A549 (cell line): ENCODE data around the gene DLL4. TPM values are rescaled to one million over a fixed set of nuclear protein-coding genes. Genes with fewer than 3 reads are reported as not detected.

Experiments
- ATAC-seq, 2 experiments: fragments of 200-7000 bp in 1 of 2; fragments of >200 bp in 1 of 2; cut with Nextera tagmentation in 1 of 2; cut with Tn5 transposase in 1 of 2; 3 replicates each; pipeline versions ENCODE4 v1.8.0 to v1.9.1; 2018 to 2020; ENCODE audit warnings: mild to moderate bottlenecking in 1 of 2, moderate library complexity in 1 of 2
- CTCF ChIA-PET: fragments of 300-600 bp; sonication (Branson Sonifier 250); formaldehyde crosslinking; extraction: SDS; loops from one replicate; lab custom pipeline; 2021; ENCODE audit warnings: antibody characterized with exemption, inconsistent platforms; lab: Yijun Ruan, JAX
- POLR2A ChIA-PET: fragments of 350-600 bp; formaldehyde crosslinking; extraction: SDS; loops from one replicate; lab custom pipeline; 2021; ENCODE audit warnings: antibody characterized with exemption, inconsistent platforms; lab: Yijun Ruan, JAX
- DNase-seq, 2 experiments: peaks; one replicate each; pipeline versions ENCODE4 v3.0.0 to v3.0.0-alpha.2; 2011 to 2016; ENCODE audit warnings: low read depth in 1 of 2, low spot score in 1 of 2
- FAIRE-seq: peaks from 2 replicates; lab custom pipeline; 2011; peaks lifted over from hg19 to GRCh38; lab: Jason Lieb, UNC
- H3K27ac ChIP-seq, 2 experiments: fragments of >200 bp; sonication (Bioruptor Twin); formaldehyde crosslinking; 3 replicates each; pipeline ENCODE4 v1.5.1; 2016 to 2017
- H3K4me1 ChIP-seq: fragments of >200 bp; sonication (Bioruptor Twin); formaldehyde crosslinking; 3 replicates; pipeline ENCODE4 v1.6.1; 2016
- H3K4me2 ChIP-seq: fragments of >200 bp; sonication (Bioruptor Twin); formaldehyde crosslinking; 3 replicates; pipeline ENCODE4 v1.6.1; 2016
- H3K4me3 ChIP-seq: fragments of >200 bp; sonication (Bioruptor Twin); formaldehyde crosslinking; 3 replicates; pipeline ENCODE4 v1.5.1; 2016
- H3K9me3 ChIP-seq: fragments of >200 bp; sonication (Bioruptor Twin); formaldehyde crosslinking; 3 replicates; pipeline ENCODE4 v1.6.1; 2016
- BCL3 ChIP-seq: fragments of >200 bp; sonication (Bioruptor Twin); formaldehyde crosslinking; IDR thresholded peaks from 3 replicates; pipeline ENCODE4 v1.6.1; 2016
- E2F6 ChIP-seq: IDR thresholded peaks from 2 replicates; pipeline ENCODE4 v1.6.1; 2012; ENCODE audit warnings: low read depth, borderline replicate concordance
- FOXS1 ChIP-seq: fragments of 250-450 bp; sonication (Bioruptor Pico); IDR thresholded peaks from 2 replicates; pipeline ENCODE4 v1.5.0; 2020; ENCODE audit warnings: mild to moderate bottlenecking, moderate library complexity
- GATA3 ChIP-seq: IDR thresholded peaks from 2 replicates; pipeline ENCODE4 v1.6.1; 2012; ENCODE audit warnings: borderline replicate concordance
- HDAC2 ChIP-seq: fragments of 200-600 bp; sonication (generic); IDR thresholded peaks from 2 replicates; pipeline ENCODE4 v1.6.1; 2016
- HMGXB4 ChIP-seq: fragments of 250-450 bp; sonication (Bioruptor Pico); IDR thresholded peaks from 2 replicates; pipeline ENCODE4 v1.5.0; 2021; ENCODE audit warnings: mild to moderate bottlenecking, moderate library complexity, borderline replicate concordance
- JUN ChIP-seq, 2 experiments: fragments of >200 bp; sonication (Bioruptor Twin); formaldehyde crosslinking; IDR thresholded peaks; 2 replicates in 1 of 2; 3 replicates in 1 of 2; pipeline ENCODE4 v1.6.1; 2016 to 2017
- JUNB ChIP-seq: fragments of >200 bp; sonication (Bioruptor Twin); formaldehyde crosslinking; IDR thresholded peaks from 2 replicates; pipeline ENCODE4 v1.6.1; 2016
- MAFK ChIP-seq: fragments of 450-650 bp; IDR thresholded peaks from 2 replicates; pipeline ENCODE4 v1.6.1; 2014; ENCODE audit not compliant: partially characterized antibody
- MAX ChIP-seq: IDR thresholded peaks from 2 replicates; pipeline ENCODE4 v1.6.1; 2012
- MYC ChIP-seq: IDR thresholded peaks from 2 replicates; pipeline ENCODE4 v1.6.1; 2012; ENCODE audit warnings: mild to moderate bottlenecking, inconsistent platforms, low read length, improper control_type of control experiment, borderline replicate concordance
- NFE2L2 ChIP-seq: fragments of 150-350 bp; conservative IDR thresholded peaks from 2 replicates; pipeline ENCODE4 v1.6.1; 2014; ENCODE audit warnings: low read length
- POLR2A ChIP-seq: IDR thresholded peaks from 2 replicates; pipeline ENCODE4 v1.6.1; 2012; ENCODE audit warnings: mild to moderate bottlenecking, low read length
- POLR2AphosphoS2 ChIP-seq: conservative IDR thresholded peaks from 2 replicates; pipeline ENCODE4 v1.6.1; 2012; ENCODE audit warnings: low read length, improper control_type of control experiment, inconsistent platforms
- RFX5 ChIP-seq: fragments of 450-650 bp; IDR thresholded peaks from 2 replicates; pipeline ENCODE4 v1.7.1; 2014; ENCODE audit warnings: antibody characterized with exemption, mild to moderate bottlenecking, moderate library complexity
- SREBF2 ChIP-seq: fragments of 450-650 bp; IDR thresholded peaks from 2 replicates; pipeline ENCODE4 v1.6.1; 2014; ENCODE audit warnings: mild to moderate bottlenecking, moderate library complexity
- TFCP2L1 ChIP-seq: fragments of 250-450 bp; sonication (Bioruptor Pico); IDR thresholded peaks from 2 replicates; pipeline ENCODE4 v1.5.0; 2021; ENCODE audit warnings: mild to moderate bottlenecking
- TP53 ChIP-seq: fragments of 250-450 bp; sonication (Bioruptor Pico); IDR thresholded peaks from 2 replicates; pipeline ENCODE4 v1.5.0; 2021; ENCODE audit warnings: mild to moderate bottlenecking, moderate library complexity
- ZFP36 ChIP-seq: fragments of 450-650 bp; IDR thresholded peaks from 2 replicates; pipeline ENCODE4 v1.6.1; 2014; ENCODE audit warnings: borderline replicate concordance; ENCODE audit not compliant: partially characterized antibody
- ZSCAN20 ChIP-seq: fragments of 250-450 bp; sonication (Bioruptor Pico); IDR thresholded peaks from 2 replicates; pipeline ENCODE4 v1.8.0; 2022; ENCODE audit warnings: mild to moderate bottlenecking, moderate library complexity
- WGBS: methylation state at CpG from one replicate; pipeline ENCODE4 v1.1.6; 2017; ENCODE audit errors: missing lambda C conversion rate; 5-methylcytosine and 5-hydroxymethylcytosine counted together
- polyA minus RNA-seq: library from RNA; depleted of rRNA, polyadenylated mRNA; stranded (reverse); fragments of >200 nt; gene quantifications from 2 replicates; pipeline ENCODE4 v1.2.3, GENCODE V29; 2011; rRNA and poly(A)+ RNA removed
- polyA plus RNA-seq, 4 experiments: library from polyadenylated mRNA; depleted of rRNA in 3 of 4; stranded (reverse); fragments of >200 nt; fragmentation: RNase III in 1 of 4; extraction: RNeasy Plus Mini Kit Qiagen cat#74134 plus additional on column Dnase treatment in 1 of 4; gene quantifications; 2 replicates in 3 of 4; 3 replicates in 1 of 4; pipeline ENCODE4 v1.2.3, GENCODE V29; 2011 to 2017

DLL4 gene
- polyA plus RNA-seq (2011; rRNA removed): 0.09 and 0.16 TPM in 2 replicates
- 0.16 and 0.21 TPM in 2 replicates for polyA plus RNA-seq (2012; cell fraction: cytosol; rRNA removed)
- 0.54 and 0.61 TPM in 2 replicates for polyA plus RNA-seq (2012; cell fraction: nucleus; rRNA removed)
- 0.09 to 0.28 TPM (median 0.13 TPM) in 3 replicates for polyA plus RNA-seq (2017; fragmentation: RNase III; extraction: RNeasy Plus Mini Kit Qiagen cat#74134 plus additional on column Dnase treatment)
- 0.21 and 0.24 TPM in 2 replicates for polyA minus RNA-seq

GRCh38 chr15:40928821-40929659, at the start of gene DLL4:
TSS of gene DLL4 (plus strand) at chr15:40929340. CDS start at chr15:40929669, 329 bp downstream.
- CTCF ChIA-PET: interaction anchor here (0.6 to 6.8 kb wide), 10 partner anchors 10 to 256 kb away, joined by 3 to 70 read pairs (median 13); no protein-coding TSS in a partner anchor

DNA sequence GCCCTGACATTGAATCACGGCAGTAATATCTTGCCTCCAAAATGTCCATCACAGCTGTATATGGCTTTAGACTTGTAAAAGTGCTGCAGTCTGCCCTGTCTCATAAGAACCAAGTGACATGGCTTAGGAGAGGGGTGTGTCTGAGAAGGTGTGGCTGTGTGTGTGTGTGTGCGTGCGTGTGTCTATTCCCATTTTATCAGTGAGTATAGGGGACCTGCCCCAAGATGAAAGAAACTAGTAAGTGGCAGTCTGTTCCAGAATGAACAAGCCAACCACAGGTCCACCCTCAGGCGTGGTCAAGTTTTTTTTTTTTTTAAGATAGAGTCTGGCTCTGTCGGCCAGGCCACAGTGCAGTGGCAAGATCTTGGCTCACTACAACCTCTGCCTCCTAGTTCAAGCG, 49.5 kb upstream of the DLL4 start:
- 86% methylated on average over 6 of the region's 6 CpGs for WGBS
- TF ChIP-seq MYC (no peak), MAFK (no peak), GATA3 (no peak), HDAC2 (no peak), FOXS1 (no peak), JUNB (no peak), ZFP36 (no peak), TP53 (no peak), E2F6 (no peak), SREBF2 (no peak), RFX5 (no peak), TFCP2L1 (CRISPR knock-in tag) (no peak), NFE2L2 (no peak), HMGXB4 (CRISPR knock-in tag) (no peak)
- ChIA-PET CTCF (interaction anchor here (2.3 to 11.1 kb wide), 3 partner anchors 11 to 15 kb away, joined by 18 to 55 read pairs (median 18); partner anchors contain the start of gene VPS18), POLR2A (no interaction called here)
- FAIRE-seq (no peak), ATAC-seq (no peak), DNase-seq (no peak)
- no peak overlapping the region for H3K4me2 ChIP-seq
- 0 out of 3 replicates have a peak, but pooled peaks cover 2% of the 10 kb centered on the region for H3K9me3 ChIP-seq
- no peak overlapping the region for H3K27ac ChIP-seq
- peaks cover 14% of the 10 kb centered on the region for H3K4me1 ChIP-seq
- no peak overlapping the region for H3K4me3 ChIP-seq

More at GRCh38 chr15:40928821-40929659, at the start of gene DLL4:
- H3K4me2 ChIP-seq: peak within 1 kb of the TSS; percentile 99
- H3K4me1 ChIP-seq: peaks cover 24% of the 10 kb centered on the region; the same call in 1 of the 3 replicates
- H3K4me3 ChIP-seq: peak within 1 kb of the TSS; percentile 48
- POLR2A ChIA-PET: interaction anchor here (0.6 to 2.9 kb wide), 5 partner anchors 12 to 71 kb away, joined by 3 to 16 read pairs (median 3); no protein-coding TSS in a partner anchor
- TF ChIP-seq SREBF2 (no peak), POLR2AphosphoS2 (no peak), POLR2A (peak; percentile 70), ZSCAN20 (CRISPR knock-in tag) (no peak), TP53 (no peak), HMGXB4 (CRISPR knock-in tag) (no peak), JUN (IDR thresholded peaks at IDR 0.05) (peak in 1 of 2 experiments; percentile 17; a peak in 1 of 5 replicates), JUNB (no peak), BCL3 (no peak), MAX (peak; percentile 50), E2F6 (0 out of 2 replicates have a peak, but pooled peaks have one; percentile 50)
- 5% methylated on average over 12 of the region's 71 CpGs for WGBS
- FAIRE-seq (no peak), DNase-seq (peak; percentile 57 to 73), ATAC-seq (peak; percentile 54 to 74)
- H3K27ac ChIP-seq: peak within 1 kb of the TSS in 1 of 2 experiments; percentile 63; a peak in 3 of 6 replicates
- H3K9me3 ChIP-seq: no peaks in the 10 kb centered on the region
